ENCODE measurements around the gene GPR78.

GPR78 gene

GRCh38 chr4:8571702-8572685 lies 8.2 kb upstream of the GPR78 start:
- Histone ChIP-seq H2BK120ac (ENCODE audit: insufficient read depth, low read length, poor library complexity) (peak overlapping the region; percentile 59), H3K27me3 (ENCODE audit: insufficient read depth, low read length) (no peaks in the 10 kb centered on the region), H3K27ac (ENCODE audit: low read depth, low read length) (peak overlapping the region; percentile 74), H3K36me3 (ENCODE audit: control insufficient read depth in 1 of 2, insufficient read depth in 2 of 2, low read length in 2 of 2) (peaks cover 0 to 3% of the 10 kb centered on the region in 2 experiments), H2BK5ac (ENCODE audit: low read depth, low read length, poor library complexity) (peak overlapping the region; percentile 89), H2BK12ac (ENCODE audit: low read length) (peak overlapping the region; percentile 91), H4K91ac (ENCODE audit: low read depth, low read length) (peak overlapping the region; percentile 84), H2AFZ (ENCODE audit: insufficient read depth, low read length, poor library complexity) (no peak overlapping the region), H3K23ac (ENCODE audit: low read length) (no peak overlapping the region), H3K14ac (ENCODE audit: low read length) (peak overlapping the region; percentile 75), H3K4me1 (ENCODE audit: control insufficient read depth in 1 of 2, insufficient read depth in 2 of 2, low read length in 2 of 2) (peaks cover 24 to 39% of the 10 kb centered on the region in 2 experiments), H3K79me1 (ENCODE audit: low read length) (peaks cover 42% of the 10 kb centered on the region), H4K12ac (ENCODE audit: low read depth, low read length) (peak overlapping the region; percentile 56), H3K18ac (ENCODE audit: low read length) (peak overlapping the region; percentile 92), H3K4me3 (ENCODE audit: low read depth, low read length) (no peak overlapping the region), H4K8ac (ENCODE audit: low read depth, low read length) (peak overlapping the region; percentile 86), H3K4me2 (ENCODE audit: low read length) (peak overlapping the region; percentile 17), H2AK5ac (ENCODE audit: low read length) (peak overlapping the region; percentile 86), H3K9ac (ENCODE audit: low read length) (no peak overlapping the region), H3K4ac (ENCODE audit: low read depth, low read length) (peak overlapping the region; percentile 68), H3K9me3 (ENCODE audit: insufficient read depth, low read depth, low read length) (no peaks in the 10 kb centered on the region), H3K79me2 (ENCODE audit: control insufficient read depth, insufficient read depth, low read length, poor library complexity) (peaks cover 2% of the 10 kb centered on the region)
- no CpG with 5 or more reads among the region's 6 CpGs for WGBS (ENCODE audit: extremely low coverage, insufficient coverage, insufficient read length)
- peak; percentile 96 to 98 for DNase-seq

GRCh38 chr4:8573266-8573665 lies 6.9 kb upstream of the GPR78 start:
- Histone ChIP-seq H2BK120ac (ENCODE audit: insufficient read depth, low read length, poor library complexity) (peak overlapping the region; percentile 85), H3K27ac (ENCODE audit: low read depth, low read length) (no peak overlapping the region), H3K79me1 (ENCODE audit: low read length) (peaks cover 31% of the 10 kb centered on the region), H3K9ac (ENCODE audit: low read length) (no peak overlapping the region), H3K79me2 (ENCODE audit: control insufficient read depth, insufficient read depth, low read length, poor library complexity) (peaks cover 2% of the 10 kb centered on the region), H2BK12ac (ENCODE audit: low read length) (peak overlapping the region; percentile 72), H4K12ac (ENCODE audit: low read depth, low read length) (no peak overlapping the region), H2AK5ac (ENCODE audit: low read length) (peak overlapping the region; percentile 98), H3K14ac (ENCODE audit: low read length) (peak overlapping the region; percentile 83), H4K8ac (ENCODE audit: low read depth, low read length) (no peak overlapping the region), H3K36me3 (ENCODE audit: control insufficient read depth in 1 of 2, insufficient read depth in 2 of 2, low read length in 2 of 2) (peaks cover 0 to 3% of the 10 kb centered on the region in 2 experiments), H2AFZ (ENCODE audit: insufficient read depth, low read length, poor library complexity) (no peak overlapping the region), H2BK5ac (ENCODE audit: low read depth, low read length, poor library complexity) (peak overlapping the region; percentile 63), H4K91ac (ENCODE audit: low read depth, low read length) (peak overlapping the region; percentile 76), H3K4me1 (ENCODE audit: control insufficient read depth in 1 of 2, insufficient read depth in 2 of 2, low read length in 2 of 2) (peaks cover 19 to 32% of the 10 kb centered on the region in 2 experiments), H3K4me2 (ENCODE audit: low read length) (no peak overlapping the region), H3K27me3 (ENCODE audit: insufficient read depth, low read length) (no peaks in the 10 kb centered on the region), H3K9me3 (ENCODE audit: insufficient read depth, low read depth, low read length) (peaks cover 1% of the 10 kb centered on the region), H3K18ac (ENCODE audit: low read length) (peak overlapping the region; percentile 22), H3K23ac (ENCODE audit: low read length) (no peak overlapping the region), H3K4me3 (ENCODE audit: low read depth, low read length) (no peak overlapping the region), H3K4ac (ENCODE audit: low read depth, low read length) (peak overlapping the region; percentile 40)
- WGBS (ENCODE audit: extremely low coverage, insufficient coverage, insufficient read length), result no CpG with 5 or more reads among the region's 5 CpGs
- DNase-seq, result no peak

DNA sequence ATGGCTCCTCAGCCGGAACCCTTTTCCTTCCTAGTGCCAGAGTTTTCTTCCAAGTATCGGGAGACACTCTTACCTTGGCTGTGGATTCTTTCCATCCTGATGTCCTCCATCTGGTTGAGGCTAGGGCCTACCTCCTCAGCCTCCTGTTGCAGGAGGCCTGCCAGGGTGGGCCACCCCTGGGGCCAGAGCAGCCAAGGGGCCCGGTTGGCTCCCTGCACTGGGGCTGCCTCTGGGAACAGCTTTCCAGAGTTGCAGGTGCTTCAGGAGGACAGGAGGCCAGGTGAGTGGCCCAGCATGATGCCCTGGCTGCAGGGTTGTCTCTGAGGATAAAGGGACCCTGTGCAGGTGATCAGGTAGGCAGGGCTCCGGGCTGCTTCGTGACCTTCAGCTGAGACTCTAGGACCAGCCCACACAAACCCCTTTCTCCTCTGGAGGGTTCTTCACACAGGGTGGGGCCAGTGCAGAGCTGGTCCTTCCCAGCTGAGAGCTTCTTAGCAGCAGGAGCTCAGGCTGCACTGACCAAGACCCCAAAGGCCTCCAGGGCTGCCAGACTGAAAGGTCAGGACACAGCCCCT lies 5.3 kb upstream of the GPR78 start:
- Histone ChIP-seq H3K79me1 (ENCODE audit: low read length) (peaks cover 29% of the 10 kb centered on the region), H3K23ac (ENCODE audit: low read length) (no peak overlapping the region), H3K18ac (ENCODE audit: low read length) (no peak overlapping the region), H3K4me3 (ENCODE audit: low read depth, low read length) (no peak overlapping the region), H2AK5ac (ENCODE audit: low read length) (peak overlapping the region; percentile 12), H3K27me3 (ENCODE audit: insufficient read depth, low read length) (no peaks in the 10 kb centered on the region), H2BK12ac (ENCODE audit: low read length) (peak overlapping the region; percentile 28), H2AFZ (ENCODE audit: insufficient read depth, low read length, poor library complexity) (no peak overlapping the region), H4K8ac (ENCODE audit: low read depth, low read length) (no peak overlapping the region), H4K91ac (ENCODE audit: low read depth, low read length) (peak overlapping the region; percentile 6), H3K4me2 (ENCODE audit: low read length) (no peak overlapping the region), H3K4me1 (ENCODE audit: control insufficient read depth in 1 of 2, insufficient read depth in 2 of 2, low read length in 2 of 2) (peaks cover 19 to 37% of the 10 kb centered on the region in 2 experiments), H3K4ac (ENCODE audit: low read depth, low read length) (no peak overlapping the region), H2BK120ac (ENCODE audit: insufficient read depth, low read length, poor library complexity) (peak overlapping the region; percentile 4), H3K14ac (ENCODE audit: low read length) (peak overlapping the region; percentile 11), H3K9ac (ENCODE audit: low read length) (no peak overlapping the region), H2BK5ac (ENCODE audit: low read depth, low read length, poor library complexity) (no peak overlapping the region), H4K12ac (ENCODE audit: low read depth, low read length) (no peak overlapping the region), H3K36me3 (ENCODE audit: control insufficient read depth in 1 of 2, insufficient read depth in 2 of 2, low read length in 2 of 2) (peaks cover 0 to 3% of the 10 kb centered on the region in 2 experiments), H3K27ac (ENCODE audit: low read depth, low read length) (no peak overlapping the region), H3K9me3 (ENCODE audit: insufficient read depth, low read depth, low read length) (peaks cover 1% of the 10 kb centered on the region), H3K79me2 (ENCODE audit: control insufficient read depth, insufficient read depth, low read length, poor library complexity) (peaks cover 2% of the 10 kb centered on the region)
- no CpG with 5 or more reads among the region's 5 CpGs for WGBS (ENCODE audit: extremely low coverage, insufficient coverage, insufficient read length)
- no peak for DNase-seq

GRCh38 chr4:8575457-8575856 lies 4.7 kb upstream of the GPR78 start:
- Histone ChIP-seq H2BK5ac (ENCODE audit: low read depth, low read length, poor library complexity) (no peak overlapping the region), H3K27ac (ENCODE audit: low read depth, low read length) (no peak overlapping the region), H3K23ac (ENCODE audit: low read length) (no peak overlapping the region), H4K12ac (ENCODE audit: low read depth, low read length) (no peak overlapping the region), H3K9ac (ENCODE audit: low read length) (no peak overlapping the region), H3K9me3 (ENCODE audit: insufficient read depth, low read depth, low read length) (peaks cover 1% of the 10 kb centered on the region), H3K79me1 (ENCODE audit: low read length) (peaks cover 30% of the 10 kb centered on the region), H4K91ac (ENCODE audit: low read depth, low read length) (peak overlapping the region; percentile 10), H3K18ac (ENCODE audit: low read length) (no peak overlapping the region), H2BK120ac (ENCODE audit: insufficient read depth, low read length, poor library complexity) (no peak overlapping the region), H3K4me1 (ENCODE audit: control insufficient read depth in 1 of 2, insufficient read depth in 2 of 2, low read length in 2 of 2) (peaks cover 22 to 42% of the 10 kb centered on the region in 2 experiments), H3K4ac (ENCODE audit: low read depth, low read length) (no peak overlapping the region), H3K27me3 (ENCODE audit: insufficient read depth, low read length) (no peaks in the 10 kb centered on the region), H2BK12ac (ENCODE audit: low read length) (peak overlapping the region; percentile 20), H3K79me2 (ENCODE audit: control insufficient read depth, insufficient read depth, low read length, poor library complexity) (peaks cover 2% of the 10 kb centered on the region), H4K8ac (ENCODE audit: low read depth, low read length) (no peak overlapping the region), H3K4me3 (ENCODE audit: low read depth, low read length) (no peak overlapping the region), H2AFZ (ENCODE audit: insufficient read depth, low read length, poor library complexity) (no peak overlapping the region), H3K14ac (ENCODE audit: low read length) (no peak overlapping the region), H3K36me3 (ENCODE audit: control insufficient read depth in 1 of 2, insufficient read depth in 2 of 2, low read length in 2 of 2) (peaks cover 0 to 3% of the 10 kb centered on the region in 2 experiments), H3K4me2 (ENCODE audit: low read length) (no peak overlapping the region), H2AK5ac (ENCODE audit: low read length) (peak overlapping the region; percentile 12)
- no CpG with 5 or more reads among the region's 4 CpGs for WGBS (ENCODE audit: extremely low coverage, insufficient coverage, insufficient read length)
- no peak for DNase-seq
